ENCODE data around the gene IGF1R. TPM values are rescaled to one million over a fixed set of nuclear protein-coding genes. Genes with fewer than 3 reads are reported as not detected.

The IGF1R gene
- total RNA-seq, 1 experiment from 2014 or later = 3.8 TPM

DNA sequence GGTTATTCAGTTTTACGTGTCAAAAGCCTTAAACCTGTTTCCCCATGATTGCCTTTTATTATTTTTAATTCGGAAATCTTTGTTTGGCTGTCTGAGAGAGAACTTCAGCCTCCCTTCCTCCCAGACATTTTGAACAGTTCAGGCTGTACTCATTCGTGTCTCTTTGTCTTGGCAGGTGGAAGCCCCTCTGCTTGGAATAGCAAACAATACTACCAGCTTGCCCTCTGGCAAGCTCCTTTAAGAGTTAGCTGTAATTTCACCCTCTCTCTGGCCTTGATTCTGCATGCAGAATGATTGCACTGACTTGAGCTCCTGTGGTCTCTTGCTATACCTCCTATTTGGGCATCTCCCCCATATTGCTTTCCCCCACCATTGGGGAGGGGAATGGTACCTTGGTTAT lies 11.7 kb downstream of the IGF1R start:
- intact Hi-C loops (cut with micrococcal nuclease) = no loop called here
- no peak for TF ChIP-seq EZH2phosphoT487 (IDR thresholded peaks at IDR 0.05; ENCODE audit: borderline replicate concordance, low read length)
- no peak for TF ChIP-seq EZH2 (IDR thresholded peaks at IDR 0.05; ENCODE audit: low read length, unreplicated experiment)
- TF ChIP-seq, protein P1, sequence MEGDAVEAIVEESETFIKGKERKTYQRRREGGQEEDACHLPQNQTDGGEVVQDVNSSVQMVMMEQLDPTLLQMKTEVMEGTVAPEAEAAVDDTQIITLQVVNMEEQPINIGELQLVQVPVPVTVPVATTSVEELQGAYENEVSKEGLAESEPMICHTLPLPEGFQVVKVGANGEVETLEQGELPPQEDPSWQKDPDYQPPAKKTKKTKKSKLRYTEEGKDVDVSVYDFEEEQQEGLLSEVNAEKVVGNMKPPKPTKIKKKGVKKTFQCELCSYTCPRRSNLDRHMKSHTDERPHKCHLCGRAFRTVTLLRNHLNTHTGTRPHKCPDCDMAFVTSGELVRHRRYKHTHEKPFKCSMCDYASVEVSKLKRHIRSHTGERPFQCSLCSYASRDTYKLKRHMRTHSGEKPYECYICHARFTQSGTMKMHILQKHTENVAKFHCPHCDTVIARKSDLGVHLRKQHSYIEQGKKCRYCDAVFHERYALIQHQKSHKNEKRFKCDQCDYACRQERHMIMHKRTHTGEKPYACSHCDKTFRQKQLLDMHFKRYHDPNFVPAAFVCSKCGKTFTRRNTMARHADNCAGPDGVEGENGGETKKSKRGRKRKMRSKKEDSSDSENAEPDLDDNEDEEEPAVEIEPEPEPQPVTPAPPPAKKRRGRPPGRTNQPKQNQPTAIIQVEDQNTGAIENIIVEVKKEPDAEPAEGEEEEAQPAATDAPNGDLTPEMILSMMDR (conservative IDR thresholded peaks at IDR 0.05; ENCODE audit: low read depth, low read length) = no peak
- no peak overlapping the region for H3K27ac ChIP-seq (ENCODE audit: low read length)
- no TSS peak for BruUV-seq (replicated peaks)
- H4K20me1 ChIP-seq (ENCODE audit: low read length) = no peaks in the 10 kb centered on the region
- H3F3A ChIP-seq (ENCODE audit: low read length, unreplicated experiment) = no peaks in the 10 kb centered on the region
- H3K4me1 ChIP-seq (ENCODE audit: insufficient read depth, low read length) = peaks cover 8% of the 10 kb centered on the region; the same call in 1 of the 2 replicates
- no peak overlapping the region for H3K4me2 ChIP-seq (ENCODE audit: low read length)
- H3K9ac ChIP-seq (ENCODE audit: low read length) = no peak overlapping the region
- DNase-seq = no peak
- H3K4me3 ChIP-seq (ENCODE audit: low read length) = no peak overlapping the region
- no peaks in the 10 kb centered on the region for H3K36me3 ChIP-seq (ENCODE audit: low read depth, low read length)
- H3K9me3 ChIP-seq (ENCODE audit: low read length) = no peaks in the 10 kb centered on the region
- no peaks in the 10 kb centered on the region for H3K27me3 ChIP-seq (ENCODE audit: low read length)
- POLR2A ChIA-PET (ENCODE audit: unreplicated experiment) = no interaction called here
- CTCF ChIA-PET = interaction anchor here (0.6 kb wide), 1 partner anchor 85 kb away, joined by 3 read pairs; no protein-coding TSS in a partner anchor
- H3K9me2 ChIP-seq (replicated peaks; ENCODE audit: low read length) = no peaks in the 10 kb centered on the region
- ATAC-seq = no peak
- no peak overlapping the region for H2AFZ ChIP-seq (ENCODE audit: low read length)
- H3K79me2 ChIP-seq (ENCODE audit: low read length) = peaks cover 29% of the 10 kb centered on the region

DNA sequence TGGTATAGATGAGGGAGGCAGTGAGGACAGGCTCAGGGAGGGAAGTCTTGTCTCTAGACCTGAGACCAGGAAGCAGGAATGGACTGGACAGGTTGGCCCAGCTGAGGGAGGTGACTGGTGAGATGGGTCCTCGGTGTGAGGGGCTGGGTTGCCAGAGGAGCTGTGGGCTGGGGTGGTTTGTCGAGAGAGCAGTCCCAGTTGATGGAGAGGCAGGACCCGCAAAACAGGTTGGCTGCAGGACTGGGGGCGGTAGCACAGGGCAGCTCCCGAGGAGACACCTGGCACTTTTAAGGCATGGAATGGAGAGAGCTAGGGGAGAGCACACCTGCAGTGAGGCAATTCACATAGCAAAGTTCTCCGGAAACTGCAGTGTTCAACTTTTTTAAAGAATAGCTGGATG lies 14.7 kb downstream of the IGF1R start:
- no peak overlapping the region for H3K27ac ChIP-seq (ENCODE audit: low read length)
- no peaks in the 10 kb centered on the region for H3K9me2 ChIP-seq (replicated peaks; ENCODE audit: low read length)
- H2AFZ ChIP-seq (ENCODE audit: low read length) = no peak overlapping the region
- DNase-seq (no peak), ATAC-seq (no peak)
- no peaks in the 10 kb centered on the region for H3F3A ChIP-seq (ENCODE audit: low read length, unreplicated experiment)
- peaks cover 4% of the 10 kb centered on the region; the same call in 1 of the 2 replicates for H3K79me2 ChIP-seq (ENCODE audit: low read length)
- no peaks in the 10 kb centered on the region for H3K9me3 ChIP-seq (ENCODE audit: low read length)
- H3K4me1 ChIP-seq (ENCODE audit: insufficient read depth, low read length) = no peaks in the 10 kb centered on the region; the same call in 1 of the 2 replicates
- BruUV-seq (replicated peaks) = no TSS peak
- TF ChIP-seq, protein P1 (conservative IDR thresholded peaks at IDR 0.05; ENCODE audit: low read depth, low read length) = no peak
- no peak for TF ChIP-seq EZH2phosphoT487 (IDR thresholded peaks at IDR 0.05; ENCODE audit: borderline replicate concordance, low read length)
- TF ChIP-seq EZH2 (IDR thresholded peaks at IDR 0.05; ENCODE audit: low read length, unreplicated experiment) = no peak
- H4K20me1 ChIP-seq (ENCODE audit: low read length) = no peaks in the 10 kb centered on the region
- intact Hi-C loops (cut with micrococcal nuclease) = no loop called here
- no peak overlapping the region for H3K4me3 ChIP-seq (ENCODE audit: low read length)
- H3K27me3 ChIP-seq (ENCODE audit: low read length) = no peaks in the 10 kb centered on the region
- POLR2A ChIA-PET (ENCODE audit: unreplicated experiment) = no interaction called here
- CTCF ChIA-PET = no interaction called here
- H3K4me2 ChIP-seq (ENCODE audit: low read length) = no peak overlapping the region
- no peak overlapping the region for H3K9ac ChIP-seq (ENCODE audit: low read length)
- no peaks in the 10 kb centered on the region for H3K36me3 ChIP-seq (ENCODE audit: low read depth, low read length)

DNA sequence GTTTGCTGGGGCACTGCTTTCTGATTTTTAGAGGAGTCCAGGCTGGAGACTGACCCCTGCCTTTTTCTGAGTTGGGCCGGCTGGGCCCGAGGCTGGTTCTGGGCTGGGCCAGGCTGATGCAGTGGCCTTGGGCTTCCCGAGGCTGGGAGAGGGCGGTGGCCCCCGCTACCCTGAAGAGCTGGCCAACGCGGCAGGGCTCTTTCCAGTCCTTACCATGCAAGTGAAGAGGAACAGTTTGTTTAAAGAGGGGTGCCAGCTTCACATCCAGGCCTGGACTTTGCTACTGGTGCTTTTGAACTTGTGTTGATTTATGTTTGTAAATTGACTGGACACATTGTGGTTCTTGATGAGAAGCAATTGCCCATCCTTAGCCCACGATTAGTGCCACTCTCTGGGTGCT lies 15.3 kb downstream of the IGF1R start:
- H3K9me3 ChIP-seq (ENCODE audit: low read length) = no peaks in the 10 kb centered on the region
- H3K27ac ChIP-seq (ENCODE audit: low read length) = no peak overlapping the region
- BruUV-seq (replicated peaks) = no TSS peak
- H3K4me3 ChIP-seq (ENCODE audit: low read length) = no peak overlapping the region
- H4K20me1 ChIP-seq (ENCODE audit: low read length) = no peaks in the 10 kb centered on the region
- H3K36me3 ChIP-seq (ENCODE audit: low read depth, low read length) = no peaks in the 10 kb centered on the region
- no peaks in the 10 kb centered on the region for H3F3A ChIP-seq (ENCODE audit: low read length, unreplicated experiment)
- ChIA-PET CTCF (no interaction called here), POLR2A (ENCODE audit: unreplicated experiment) (no interaction called here)
- H3K9ac ChIP-seq (ENCODE audit: low read length) = no peak overlapping the region
- TF ChIP-seq EZH2 (IDR thresholded peaks at IDR 0.05; ENCODE audit: low read length, unreplicated experiment) (no peak), EZH2phosphoT487 (IDR thresholded peaks at IDR 0.05; ENCODE audit: borderline replicate concordance, low read length) (no peak)
- no peak overlapping the region for H3K4me2 ChIP-seq (ENCODE audit: low read length)
- intact Hi-C loops (cut with micrococcal nuclease) = no loop called here
- DNase-seq = no peak
- no peak for ATAC-seq
- no peaks in the 10 kb centered on the region for H3K27me3 ChIP-seq (ENCODE audit: low read length)
- H2AFZ ChIP-seq (ENCODE audit: low read length) = no peak overlapping the region
- peaks cover 4% of the 10 kb centered on the region; the same call in 1 of the 2 replicates for H3K79me2 ChIP-seq (ENCODE audit: low read length)
- peaks cover 1% of the 10 kb centered on the region for H3K4me1 ChIP-seq (ENCODE audit: insufficient read depth, low read length)
- H3K9me2 ChIP-seq (replicated peaks; ENCODE audit: low read length) = no peaks in the 10 kb centered on the region
